HG03342 (cell line): ENCODE results near the gene SLC49A3.
"Not testable (repeated sequence)": the region's sequence is repeated elsewhere in the genome, so short reads cannot be mapped to it uniquely, and the experiment has no call there.

Source experiments
- ATAC-seq: cut with Tn5 transposase; IDR thresholded peaks from one replicate; pipeline ENCODE4 v1.9.1; 2021; ENCODE audit warnings: mild to moderate bottlenecking, moderate library complexity; ENCODE audit not compliant: unreplicated experiment

SLC49A3 gene

DNA sequence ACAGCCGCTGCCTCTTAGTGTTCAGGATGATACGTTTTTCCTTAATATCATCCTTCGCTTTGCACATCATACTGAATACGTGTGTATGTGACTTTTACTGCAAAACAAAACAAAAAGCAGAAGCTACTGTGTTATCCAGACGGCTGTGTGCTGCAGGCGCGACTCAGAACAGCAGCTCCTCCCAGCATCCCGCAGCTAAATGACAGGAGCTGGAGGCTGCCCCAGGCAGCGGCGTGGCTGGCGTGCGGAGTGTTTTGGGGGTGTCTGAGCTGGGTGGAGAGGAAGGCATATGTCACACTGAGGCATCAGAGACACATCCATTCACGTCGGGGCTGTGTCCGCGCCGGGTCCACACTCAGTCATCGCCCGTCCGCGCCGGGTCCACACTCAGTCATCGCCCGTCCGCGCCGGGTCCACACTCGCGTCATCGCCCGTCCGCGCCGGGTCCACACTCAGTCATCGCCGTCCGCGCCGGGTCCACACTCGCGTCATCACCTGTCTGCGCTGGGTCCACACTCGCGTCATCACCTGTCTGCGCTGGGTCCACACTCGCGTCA, 33.3 kb upstream of the SLC49A3 start:
- no peak for ATAC-seq

GRCh38 chr4:721261-722168, 32.6 kb upstream of the SLC49A3 start:
- ATAC-seq, result no peak

GRCh38 chr4:720111-720860, 31.3 kb upstream of the SLC49A3 start:
- no peak for ATAC-seq

DNA sequence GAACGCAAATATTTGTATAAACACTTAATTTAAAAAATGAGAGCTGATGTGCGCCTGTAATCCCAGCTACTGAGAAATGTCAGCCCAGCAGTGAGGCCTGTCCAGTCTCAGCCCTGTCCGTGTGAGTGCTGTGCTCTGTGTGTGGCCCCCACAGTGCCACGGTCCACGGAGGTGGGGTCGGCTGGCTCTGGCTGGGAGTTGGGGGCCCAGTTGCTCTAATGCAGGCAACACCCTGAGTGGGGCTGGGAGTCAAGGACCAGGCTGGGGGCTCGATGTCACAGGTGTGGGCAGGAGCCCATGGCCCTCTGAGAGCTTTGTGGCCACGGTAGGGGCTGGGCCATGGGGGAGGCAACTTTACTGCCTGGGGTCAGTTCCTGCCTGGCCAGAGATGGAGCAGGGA, 29.5 kb upstream of the SLC49A3 start:
- no peak for ATAC-seq

DNA sequence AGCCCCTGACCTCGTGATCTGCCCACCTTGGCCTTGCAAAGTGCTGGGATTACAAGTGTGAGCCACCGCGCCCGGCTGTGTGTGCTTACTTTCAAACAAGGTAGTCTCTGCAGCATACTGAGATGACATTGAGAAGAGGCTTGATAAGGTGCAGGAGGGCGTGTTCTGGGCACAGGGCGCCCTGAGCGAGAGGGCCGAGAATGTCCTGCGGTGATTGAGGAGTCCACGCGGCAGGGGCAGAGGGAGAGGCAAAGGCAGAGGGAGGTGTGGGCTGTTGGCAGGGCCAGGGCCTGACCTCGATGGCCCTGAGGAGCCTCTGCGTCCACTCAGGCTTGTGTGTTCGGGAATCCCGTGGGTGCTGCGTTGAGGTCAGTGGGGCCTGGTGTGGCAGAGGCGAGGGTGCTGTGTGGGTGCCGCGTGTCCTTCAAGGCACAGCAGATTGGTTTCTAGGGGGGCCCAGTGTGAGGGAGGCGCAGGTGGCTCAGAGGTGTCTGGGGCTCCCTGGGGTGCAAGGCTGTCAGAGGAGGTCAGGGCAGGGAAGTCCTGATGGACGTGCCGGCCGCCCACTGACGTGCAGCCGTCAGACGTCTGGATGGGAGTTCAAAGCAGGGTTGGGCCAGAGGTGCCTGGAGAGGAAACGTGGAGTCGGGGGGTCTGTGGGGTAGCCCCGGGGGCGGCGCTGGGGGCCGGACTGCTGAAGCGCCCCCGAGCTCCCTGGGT, 28.8 kb upstream of the SLC49A3 start:
- ATAC-seq, result no peak

DNA sequence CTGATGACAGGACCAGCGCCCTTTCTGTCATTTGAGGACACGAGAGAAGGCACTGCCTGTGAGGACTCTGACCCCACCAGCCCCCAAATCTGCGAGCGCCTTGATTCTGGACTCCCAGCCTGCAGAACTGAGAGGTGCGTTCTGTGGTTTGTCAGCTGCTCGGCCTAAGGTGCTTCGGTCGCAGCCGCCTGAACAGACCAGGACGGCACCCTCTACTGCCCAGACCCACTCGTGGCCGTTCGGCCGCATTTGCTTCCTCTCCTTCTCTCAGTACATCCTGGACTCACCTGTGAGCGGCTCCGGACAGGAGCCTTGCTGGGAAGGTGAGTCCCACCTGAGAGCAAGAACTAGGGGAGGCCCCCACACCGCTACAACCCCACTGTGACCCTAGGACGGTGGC, 25.1 kb upstream of the SLC49A3 start:
- ATAC-seq, result no peak

GRCh38 chr4:712916-713632, 24.1 kb upstream of the SLC49A3 start:
- ATAC-seq, result no peak

DNA sequence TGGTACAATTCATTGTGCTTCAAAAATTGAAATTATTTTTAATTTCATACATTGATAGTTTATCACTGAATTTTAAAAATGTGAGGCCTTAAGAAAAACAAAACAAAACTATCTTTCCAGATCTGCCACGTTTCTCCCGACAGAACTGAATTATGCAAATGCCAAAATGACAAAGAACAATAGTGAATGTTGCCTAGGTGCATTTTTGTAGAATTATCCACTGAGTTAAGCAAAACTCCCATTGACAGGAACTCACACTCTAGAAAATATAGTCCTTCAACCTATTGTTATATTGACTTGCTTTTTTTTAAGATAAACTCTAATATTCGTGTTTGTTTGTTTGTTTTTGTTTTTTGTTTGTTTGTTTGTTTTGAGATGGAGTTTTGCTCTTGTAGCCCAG, 23.1 kb upstream of the SLC49A3 start:
- no peak for ATAC-seq

DNA sequence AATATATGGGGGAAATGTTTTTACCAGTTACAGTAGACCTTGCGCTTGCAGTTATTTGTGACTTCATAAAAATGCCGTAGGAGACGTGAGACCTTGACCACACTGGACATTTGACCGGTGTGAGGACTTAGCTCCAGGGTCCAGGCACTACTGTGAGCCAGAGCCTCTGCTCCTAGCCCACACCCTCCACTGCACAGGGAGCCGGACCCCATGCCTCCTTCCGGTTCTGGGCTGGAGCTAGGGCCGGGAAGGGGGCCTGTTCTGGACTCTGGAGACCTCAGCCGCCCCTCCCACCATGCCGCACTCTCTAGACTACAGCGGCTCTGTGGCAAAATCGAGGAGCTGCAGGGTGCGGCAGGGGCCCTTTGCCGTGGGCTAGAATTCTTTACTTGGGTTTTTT, 22.0 kb upstream of the SLC49A3 start:
- ATAC-seq, result no peak

DNA sequence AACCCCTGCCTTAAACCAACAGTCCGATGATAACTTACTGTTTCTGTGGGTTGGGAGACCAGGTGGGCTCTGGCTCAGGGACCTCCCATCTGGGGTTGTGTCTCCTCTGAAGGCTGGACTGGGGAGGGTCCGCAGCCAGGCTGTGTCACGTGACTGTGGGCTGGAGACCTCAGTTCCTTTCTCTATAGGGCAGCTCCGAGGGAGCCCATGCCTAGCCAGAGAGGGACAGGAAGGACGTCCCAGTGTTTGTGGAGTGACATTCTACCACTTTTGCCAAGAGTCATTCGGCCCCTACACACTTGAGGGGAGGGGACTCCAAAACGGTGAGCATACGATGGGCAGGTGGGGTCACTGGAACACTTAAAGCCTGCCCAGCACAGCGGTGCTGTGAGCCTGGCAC, 21.2 kb upstream of the SLC49A3 start:
- no peak for ATAC-seq

DNA sequence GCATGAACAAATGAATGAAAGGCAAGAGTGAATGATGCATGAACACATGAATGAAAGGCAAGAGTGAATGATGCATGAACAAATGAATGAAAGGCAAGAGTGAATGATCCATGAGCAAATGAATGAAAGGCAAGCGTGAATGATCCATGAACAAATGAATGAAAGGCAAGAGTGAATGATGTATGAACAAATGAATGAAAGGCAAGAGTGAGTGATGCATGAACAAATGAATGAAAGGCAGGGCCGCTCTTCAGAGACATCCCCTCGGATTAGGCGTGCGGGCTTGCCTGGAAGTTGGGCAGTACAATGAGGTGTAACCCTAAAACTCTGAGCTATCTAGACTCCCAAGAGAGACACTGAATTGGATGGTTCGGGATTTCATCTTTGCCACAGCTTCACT, 20.4 kb upstream of the SLC49A3 start:
- ATAC-seq, result no peak

DNA sequence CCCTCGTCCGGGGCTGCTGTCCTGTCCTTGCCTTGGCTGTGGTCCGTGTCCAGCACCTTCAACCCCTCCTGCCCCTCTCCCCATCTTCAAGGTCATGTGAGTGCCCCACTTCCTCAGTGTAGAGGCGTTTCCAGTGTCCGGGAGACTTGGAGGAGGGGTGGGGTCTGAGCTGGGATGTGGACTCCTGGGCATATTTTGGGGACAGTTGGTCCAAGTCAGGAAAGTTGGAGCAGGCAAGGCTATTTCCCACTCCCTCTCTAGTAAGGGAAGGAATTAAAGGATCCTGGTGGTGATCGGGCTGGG, 19.6 kb upstream of the SLC49A3 start:
- ATAC-seq, result no peak

- no peak for ATAC-seq
These were observed 19.1 kb upstream of the SLC49A3 start for GRCh38 chr4:707929-708630.

- ATAC-seq, result no peak
These were observed 18.1 kb upstream of the SLC49A3 start for GRCh38 chr4:706834-707598.

DNA sequence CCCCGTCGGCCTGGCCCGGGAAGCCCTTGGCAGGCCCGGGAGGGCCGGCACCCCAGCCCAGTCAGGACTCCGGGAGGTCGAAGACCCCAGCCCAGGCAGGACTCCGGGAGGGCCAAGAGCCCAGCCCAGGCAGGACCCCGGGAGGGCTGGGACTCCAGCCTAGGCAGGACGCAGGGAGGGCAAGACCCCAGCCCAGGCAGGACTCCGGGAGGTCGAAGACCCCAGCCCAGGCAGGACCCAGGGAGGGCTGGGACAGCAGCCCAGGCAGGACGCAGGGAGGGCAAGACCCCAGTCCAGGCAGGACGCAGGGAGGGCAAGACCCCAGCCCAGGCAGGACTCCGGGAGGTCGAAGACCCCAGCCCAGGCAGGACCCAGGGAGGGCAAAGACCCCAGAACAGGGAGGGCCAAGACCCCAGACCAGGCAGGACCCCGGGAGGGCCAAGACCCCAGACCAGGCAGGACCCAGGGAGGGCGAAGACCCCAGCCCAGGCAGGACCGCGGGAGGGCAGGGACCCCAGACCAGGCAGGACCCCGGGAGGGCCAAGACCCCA, 17.2 kb upstream of the SLC49A3 start:
- not testable (repeated sequence) for ATAC-seq

DNA sequence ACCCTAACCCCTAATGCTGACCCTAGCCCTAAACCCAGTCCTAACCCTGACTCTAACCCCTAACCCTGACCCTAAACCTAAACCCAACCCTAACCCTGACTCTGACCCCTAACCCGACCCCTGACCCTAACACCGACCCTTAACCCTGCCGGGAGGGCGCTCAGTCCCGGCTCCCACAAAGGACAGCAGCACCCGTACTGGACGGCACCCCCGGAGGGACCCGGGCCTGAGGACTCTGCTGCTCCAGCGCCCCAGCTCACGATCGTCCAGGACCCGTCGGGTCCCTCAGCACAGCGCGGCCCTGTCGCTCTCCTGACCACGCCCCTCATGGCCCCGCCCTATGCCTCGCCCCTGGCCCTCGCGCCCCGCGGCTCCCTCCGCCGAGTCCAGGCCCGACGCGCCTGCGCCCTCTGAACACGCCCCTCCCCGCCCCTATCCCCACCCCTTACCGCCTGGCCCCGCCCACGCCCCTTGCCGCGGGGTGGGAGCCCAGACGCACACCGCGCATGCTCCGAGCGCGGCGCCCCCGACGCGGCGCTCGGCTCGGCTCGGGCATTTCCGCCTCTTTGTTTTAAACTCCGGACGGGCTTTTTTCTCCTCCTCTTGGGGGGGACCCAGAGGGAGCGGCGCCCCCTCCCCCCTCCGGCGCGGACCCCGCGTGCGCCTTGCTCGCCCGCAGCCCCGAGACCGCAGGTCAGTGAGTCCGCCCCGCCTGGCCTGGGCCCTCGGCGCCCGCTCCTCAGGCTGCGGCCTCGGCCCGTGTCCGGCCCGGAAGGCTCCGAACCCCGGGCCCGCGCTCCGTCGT, 16.5 kb upstream of the SLC49A3 start, which contains the start of gene PCGF3:
Gene PCGF3, plus strand, starts transcription at position 555 of the 805 bp plus-strand sequence. CDS start 27,849 bp downstream, outside the sequence.
- peak; percentile 93 for ATAC-seq

GRCh38 chr4:704971-705277, 16.0 kb upstream of the SLC49A3 start:
- no peak for ATAC-seq

DNA sequence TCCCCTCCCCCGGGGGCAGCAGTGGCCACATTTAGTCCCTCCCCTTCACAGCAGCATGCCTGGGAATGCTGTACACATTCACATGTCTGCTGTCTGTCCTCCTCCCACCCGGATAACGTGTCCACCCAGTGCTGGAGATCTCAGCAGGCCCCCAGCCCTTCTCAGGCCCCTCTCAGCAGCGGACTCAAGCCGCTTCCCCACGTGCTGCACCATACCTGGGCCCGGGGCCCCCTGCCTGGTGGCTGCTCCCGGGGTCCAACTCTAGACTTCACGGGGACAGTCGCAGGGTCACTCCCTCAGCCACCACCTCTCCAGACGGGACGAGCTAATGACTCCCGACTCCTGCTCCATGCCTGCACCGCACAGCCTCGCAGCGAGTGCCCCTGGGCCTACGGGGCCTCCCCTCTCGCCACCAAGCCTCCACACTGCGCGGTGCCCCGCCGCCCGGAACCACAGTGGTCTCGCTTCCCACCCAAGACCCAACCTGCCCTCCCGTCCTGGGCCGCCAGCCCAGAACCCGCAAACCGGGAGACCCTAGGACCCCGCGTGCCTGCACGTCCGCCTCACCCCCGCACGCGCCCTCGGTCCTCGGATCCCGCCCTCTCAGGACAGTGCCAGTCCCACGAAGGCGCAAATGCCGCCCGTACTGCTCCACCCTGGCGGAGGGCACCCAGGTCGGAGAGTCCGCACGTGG, 15.4 kb upstream of the SLC49A3 start:
- ATAC-seq, result no peak
